Measurements from ENCODE around the gene ZSCAN10.

The ZSCAN10 gene

DNA sequence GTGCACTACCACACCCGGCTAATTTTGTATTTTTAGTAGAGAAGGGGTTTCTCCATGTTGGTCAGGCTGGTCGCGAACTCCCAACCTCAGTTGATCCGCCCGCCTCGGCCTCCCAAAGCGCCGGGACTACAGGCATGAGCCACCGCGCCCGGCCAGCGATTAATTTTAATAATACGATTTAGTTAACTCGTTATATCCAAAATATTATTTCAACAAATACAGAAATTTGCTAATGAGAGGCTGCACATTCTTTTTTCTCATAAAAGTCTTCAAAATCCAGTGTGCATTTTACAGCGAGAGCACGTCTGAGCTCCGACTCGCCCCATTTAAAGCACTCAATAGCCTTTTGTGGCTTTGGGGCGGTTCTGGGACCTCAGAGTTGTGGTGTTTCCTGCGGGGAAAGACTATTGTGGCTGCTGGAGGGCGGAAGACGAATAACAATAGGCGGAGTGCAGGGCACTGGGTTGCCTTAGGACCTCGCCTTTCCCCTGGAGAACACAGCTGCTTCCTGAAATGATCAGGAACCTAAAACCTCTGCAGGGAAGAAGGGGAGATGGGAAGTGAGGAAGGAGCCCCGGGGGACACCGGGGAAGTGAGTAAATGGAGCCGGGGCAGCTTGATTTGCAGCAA, 2.9 kb upstream of the ZSCAN10 start:
- FAIRE-seq = no peak

GRCh38 chr16:3101018-3101840, 2.1 kb upstream of the ZSCAN10 start:
- no peak for FAIRE-seq

- FAIRE-seq = no peak
These were observed 822 bp upstream of the ZSCAN10 start for GRCh38 chr16:3099732-3100499.

- no peak for FAIRE-seq
These were observed 269 bp upstream of the ZSCAN10 start for GRCh38 chr16:3099395-3099731.

- no peak for FAIRE-seq
These were observed 1.8 kb downstream of the ZSCAN10 start for GRCh38 chr16:3097266-3097665.

DNA sequence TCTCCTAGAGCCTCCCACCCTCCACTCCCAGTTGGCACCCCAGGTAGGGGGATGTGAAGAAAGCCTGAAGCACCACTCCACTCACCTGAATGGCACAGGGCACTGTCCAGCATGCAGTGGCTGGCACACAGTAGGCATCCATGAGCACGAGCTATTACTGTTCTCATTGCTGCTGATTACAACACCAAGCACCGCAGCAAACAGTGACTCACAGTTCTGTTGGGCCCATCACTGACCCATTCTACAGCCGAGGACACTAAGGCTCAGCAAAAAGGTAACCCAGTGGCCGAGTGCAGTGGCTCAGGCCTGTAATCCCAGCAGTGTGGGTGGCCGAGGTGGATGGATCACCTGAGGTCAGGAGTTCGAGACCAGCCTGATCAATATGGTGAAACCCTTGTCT, 2.7 kb downstream of the ZSCAN10 start:
- FAIRE-seq = no peak

DNA sequence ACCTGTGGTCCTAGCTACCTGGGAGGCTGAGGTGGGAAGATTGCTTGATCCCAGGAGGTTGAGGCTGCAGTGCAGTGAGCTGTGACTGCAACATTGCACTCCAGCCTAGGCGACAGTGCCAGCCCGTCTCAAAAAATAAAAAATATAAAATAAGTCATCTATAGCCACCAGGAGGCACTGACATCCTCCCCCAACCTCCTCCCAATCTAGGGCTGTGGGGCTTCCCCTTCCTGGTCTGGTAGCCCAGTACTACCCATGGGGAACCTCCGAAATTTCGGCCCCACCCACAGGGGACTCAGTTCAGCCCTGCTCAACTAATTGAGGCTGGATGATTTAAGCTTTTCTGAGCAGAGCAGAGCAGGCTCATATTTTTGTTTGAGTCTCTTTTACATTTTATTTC, 3.2 kb downstream of the ZSCAN10 start:
- FAIRE-seq = no peak

GRCh38 chr16:3094289-3095027, 4.6 kb downstream of the ZSCAN10 start:
- no peak for FAIRE-seq

DNA sequence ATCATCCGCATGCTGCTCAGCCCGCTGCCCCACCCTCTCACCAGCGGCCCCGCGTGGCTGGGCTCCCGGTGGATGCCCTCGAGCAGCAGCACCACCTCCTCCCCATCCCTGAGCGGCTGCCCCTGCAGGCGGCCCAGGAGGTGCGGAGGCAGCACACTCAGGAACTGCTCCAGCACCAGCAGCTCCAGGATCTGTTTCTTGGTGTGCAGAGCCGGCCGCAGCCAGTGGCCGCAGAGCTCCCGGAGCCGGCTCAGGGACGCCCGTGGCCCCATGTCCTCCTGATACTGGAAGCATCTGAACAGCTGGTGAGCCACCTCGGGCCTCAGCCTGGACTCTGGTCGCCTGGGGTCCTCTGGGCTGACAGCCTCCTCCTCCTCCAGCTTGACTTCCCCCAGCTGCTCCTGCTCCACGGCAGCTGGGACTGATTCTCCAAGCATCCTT, 6.6 kb downstream of the ZSCAN10 start:
- no peak for FAIRE-seq

- no peak for FAIRE-seq
These were observed 7.5 kb downstream of the ZSCAN10 start for GRCh38 chr16:3091551-3091950.

- FAIRE-seq = no peak
These were observed 9.1 kb downstream of the ZSCAN10 start for GRCh38 chr16:3089717-3090592.

DNA sequence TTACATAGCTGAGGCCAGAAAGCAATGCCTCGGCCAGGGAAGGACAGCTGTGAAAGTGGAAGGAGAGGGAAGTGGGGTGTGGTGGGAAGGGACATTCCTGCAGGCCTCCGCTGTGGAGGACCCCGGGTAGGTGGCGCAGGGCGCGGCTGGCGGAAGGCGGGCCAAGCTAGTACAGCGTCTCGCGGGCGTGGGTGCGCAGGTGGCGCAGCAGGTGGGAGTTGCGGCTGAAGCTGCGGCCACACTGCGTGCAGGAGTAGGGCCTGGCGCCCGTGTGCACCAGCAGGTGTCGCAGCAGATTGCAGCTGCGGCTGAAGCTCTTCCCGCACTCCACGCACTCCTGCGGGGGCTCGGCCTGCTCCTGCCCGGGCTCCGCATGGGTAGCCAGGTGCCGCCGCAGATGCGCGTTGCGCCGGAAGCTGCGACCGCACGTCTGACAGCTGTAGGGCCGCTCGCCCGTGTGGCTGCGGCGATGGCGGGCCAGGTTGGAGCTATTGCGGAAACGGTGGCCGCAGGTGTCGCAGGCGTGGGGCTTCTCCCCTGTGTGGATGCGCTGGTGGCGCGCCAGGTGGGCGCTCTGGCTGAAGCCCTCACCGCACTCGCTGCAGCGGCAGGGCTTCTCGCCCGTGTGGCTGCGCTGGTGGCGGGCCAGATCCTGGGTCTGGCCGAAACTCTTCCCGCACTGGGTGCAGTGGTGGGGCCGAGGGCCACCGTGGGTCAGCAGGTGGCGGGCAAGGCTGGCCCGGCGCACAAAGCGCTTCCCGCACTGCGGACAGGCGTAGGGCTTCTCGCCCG, 10.0 kb downstream of the ZSCAN10 start:
- no peak for FAIRE-seq

- no peak for FAIRE-seq
These were observed 10.6 kb downstream of the ZSCAN10 start for GRCh38 chr16:3088450-3088849.

- FAIRE-seq = no peak
These were observed 11.6 kb downstream of the ZSCAN10 start for GRCh38 chr16:3087243-3088235.

DNA sequence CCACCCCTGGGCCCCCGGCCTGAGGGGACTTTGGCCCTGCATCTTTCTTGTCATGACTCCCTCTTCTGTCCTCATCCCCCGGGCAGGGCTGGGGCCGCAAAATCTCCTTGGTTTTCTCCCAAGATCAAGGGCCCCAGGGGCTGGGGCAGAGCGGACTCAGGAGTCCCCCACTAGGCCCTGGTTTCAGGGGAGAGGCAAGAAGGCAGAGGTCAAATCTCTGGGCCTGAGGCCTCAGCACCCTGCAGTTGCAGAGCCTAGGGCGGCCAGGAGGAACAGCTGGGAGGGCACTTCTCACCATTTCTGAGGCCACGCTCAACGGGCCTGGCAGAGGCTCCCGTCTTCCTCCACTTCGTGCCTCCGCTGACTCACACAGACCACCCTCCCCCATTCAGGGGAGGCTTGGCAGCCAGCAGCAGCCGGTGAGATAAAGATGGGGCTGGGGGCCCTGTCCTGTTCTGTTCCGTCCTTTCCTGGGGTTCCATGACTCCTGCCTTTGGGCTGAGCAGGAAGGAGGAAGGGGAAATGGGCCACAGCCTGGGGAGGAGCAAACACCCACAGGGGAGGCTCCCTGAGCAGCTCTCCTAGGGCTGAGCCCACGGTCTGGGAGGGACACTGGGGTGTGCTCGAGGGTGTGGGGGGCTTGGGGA, 12.4 kb downstream of the ZSCAN10 start:
- no peak for FAIRE-seq

- no peak for FAIRE-seq
These were observed 13.1 kb downstream of the ZSCAN10 start for GRCh38 chr16:3085868-3086595.

GRCh38 chr16:3084969-3085670, 14.0 kb downstream of the ZSCAN10 start:
- FAIRE-seq = no peak

- no peak for FAIRE-seq
These were observed 14.6 kb downstream of the ZSCAN10 start for GRCh38 chr16:3084491-3084890.

All from endometrium (tissue), 2 donors.